Activated T-cell treated with anti-CD3 and anti-CD28 coated beads, Interleukin-2, amount 50 U/mL, for 72 hours (primary cell): ENCODE data around the gene CCSER1. TPM values are rescaled to one million over a fixed set of nuclear protein-coding genes. Genes with fewer than 3 reads are reported as not detected.

Experiments used
- ATAC-seq, 2 donors: fragments of 150-1000 bp; cut with Tn5 transposase; replicated peaks in 1 of 2; 2 replicates each; pipeline ENCODE4 v1.10.0; 2021; ENCODE audit warnings: moderate library complexity in 2 of 2, mild to moderate bottlenecking in 1 of 2
- DNase-seq, 2 donors: peaks; one replicate each; pipeline ENCODE4 v3.0.0; 2021 to 2022; ENCODE audit warnings: mixed read lengths in 1 of 2
- H3K27ac Mint-ChIP-seq: one replicate; pipeline ENCODE4 v1.8.0; 2022; ENCODE audit warnings: mild to moderate bottlenecking, moderate library complexity, mixed read lengths
- H3K27me3 Mint-ChIP-seq: one replicate; pipeline ENCODE4 v1.8.0; 2022; ENCODE audit warnings: low read depth, mixed read lengths
- H3K36me3 Mint-ChIP-seq, 2 donors: one replicate each; pipeline ENCODE4 v1.8.0; 2022; ENCODE audit warnings: mixed read lengths in 2 of 2, mild to moderate bottlenecking in 1 of 2; ENCODE audit not compliant: insufficient read depth in 2 of 2
- H3K4me1 Mint-ChIP-seq: one replicate; pipeline ENCODE4 v1.8.0; 2022; ENCODE audit warnings: low read depth, mixed read lengths
- H3K4me3 Mint-ChIP-seq, 2 donors: one replicate each; pipeline ENCODE4 v1.8.0; 2022; ENCODE audit warnings: mild to moderate bottlenecking in 2 of 2, mixed read lengths in 2 of 2, moderate library complexity in 2 of 2
- H3K9me3 Mint-ChIP-seq, 2 donors: one replicate each; pipeline ENCODE4 v1.8.0; 2022; ENCODE audit warnings: mixed read lengths in 2 of 2
- total RNA-seq, 2 donors: library from RNA; stranded (reverse); gene quantifications; one replicate each; pipeline ENCODE4 v1.2.3, GENCODE V29; 2022

CCSER1 gene
- total RNA-seq, 2 donors from 2014 or later = 0.09 TPM; not detected in 1

GRCh38 chr4:90185416-90185815 is 58.2 kb downstream of the CCSER1 start:
- ATAC-seq (no peak), DNase-seq (no peak)
- Mint-ChIP-seq H3K27me3 (peaks cover 9% of the 10 kb centered on the region), H3K27ac (no peak overlapping the region), H3K9me3 (peaks cover 0 to 2% of the 10 kb centered on the region in 2 donors), H3K36me3 (no peaks in the 10 kb centered on the region), H3K4me3 (no peak overlapping the region), H3K4me1 (no peaks in the 10 kb centered on the region)

GRCh38 chr4:90186229-90186628 is 59.0 kb downstream of the CCSER1 start:
- Mint-ChIP-seq H3K9me3 (peaks cover 0 to 2% of the 10 kb centered on the region in 2 donors), H3K4me1 (no peaks in the 10 kb centered on the region), H3K27ac (no peak overlapping the region), H3K4me3 (no peak overlapping the region), H3K36me3 (no peaks in the 10 kb centered on the region), H3K27me3 (peaks cover 6% of the 10 kb centered on the region)
- ATAC-seq (no peak), DNase-seq (no peak)

- Mint-ChIP-seq H3K4me1 (no peaks in the 10 kb centered on the region), H3K27me3 (no peaks in the 10 kb centered on the region), H3K36me3 (no peaks in the 10 kb centered on the region), H3K27ac (no peak overlapping the region), H3K4me3 (no peak overlapping the region), H3K9me3 (peaks cover 0 to 2% of the 10 kb centered on the region in 2 donors)
- ATAC-seq = no peak
- DNase-seq = no peak
These were observed 60.1 kb downstream of the CCSER1 start for GRCh38 chr4:90187148-90187884.

- no peaks in the 10 kb centered on the region for H3K27me3 Mint-ChIP-seq
- H3K9me3 Mint-ChIP-seq = peaks cover 0 to 2% of the 10 kb centered on the region in 2 donors
- no peak overlapping the region for H3K4me3 Mint-ChIP-seq
- no peak for ATAC-seq
- H3K4me1 Mint-ChIP-seq = no peaks in the 10 kb centered on the region
- DNase-seq = no peak
- no peaks in the 10 kb centered on the region for H3K36me3 Mint-ChIP-seq
- H3K27ac Mint-ChIP-seq = no peak overlapping the region
These were observed 62.0 kb downstream of the CCSER1 start for GRCh38 chr4:90189178-90189577.

- no peak for ATAC-seq
- Mint-ChIP-seq H3K4me3 (no peak overlapping the region), H3K27me3 (no peaks in the 10 kb centered on the region), H3K27ac (no peak overlapping the region), H3K36me3 (no peaks in the 10 kb centered on the region), H3K9me3 (peaks cover 0 to 2% of the 10 kb centered on the region in 2 donors), H3K4me1 (no peaks in the 10 kb centered on the region)
- DNase-seq = no peak
These were observed 62.8 kb downstream of the CCSER1 start for GRCh38 chr4:90189946-90190345.

GRCh38 chr4:90190525-90190924 is 63.3 kb downstream of the CCSER1 start:
- no peak overlapping the region for H3K4me3 Mint-ChIP-seq

GRCh38 chr4:90198086-90198847 is 71.1 kb downstream of the CCSER1 start:
- peaks cover 0 to 3% of the 10 kb centered on the region in 2 donors for H3K9me3 Mint-ChIP-seq
- H3K4me1 Mint-ChIP-seq = no peaks in the 10 kb centered on the region
- H3K27me3 Mint-ChIP-seq = no peaks in the 10 kb centered on the region
- H3K36me3 Mint-ChIP-seq = no peaks in the 10 kb centered on the region
- no peak overlapping the region for H3K4me3 Mint-ChIP-seq
- ATAC-seq (no peak), DNase-seq (no peak)
- H3K27ac Mint-ChIP-seq = no peak overlapping the region

More at GRCh38 chr4:90190525-90190924, 63.3 kb downstream of the CCSER1 start:
- H3K4me1 Mint-ChIP-seq = no peaks in the 10 kb centered on the region
- ATAC-seq (no peak), DNase-seq (no peak)
- no peaks in the 10 kb centered on the region for H3K27me3 Mint-ChIP-seq
- H3K36me3 Mint-ChIP-seq = no peaks in the 10 kb centered on the region
- peaks cover 0 to 2% of the 10 kb centered on the region in 2 donors for H3K9me3 Mint-ChIP-seq
- no peak overlapping the region for H3K27ac Mint-ChIP-seq

GRCh38 chr4:90207887-90208454 is 80.8 kb downstream of the CCSER1 start:
- Mint-ChIP-seq H3K36me3 (no peaks in the 10 kb centered on the region), H3K4me1 (no peaks in the 10 kb centered on the region), H3K9me3 (peaks cover 1 to 6% of the 10 kb centered on the region in 2 donors), H3K27me3 (no peaks in the 10 kb centered on the region), H3K4me3 (no peak overlapping the region), H3K27ac (no peak overlapping the region)
- ATAC-seq (no peak), DNase-seq (no peak)

- H3K27me3 Mint-ChIP-seq = no peaks in the 10 kb centered on the region
- no peak overlapping the region for H3K27ac Mint-ChIP-seq
- H3K4me1 Mint-ChIP-seq = no peaks in the 10 kb centered on the region
- DNase-seq (no peak), ATAC-seq (no peak)
- H3K36me3 Mint-ChIP-seq = no peaks in the 10 kb centered on the region
- no peak overlapping the region for H3K4me3 Mint-ChIP-seq
- H3K9me3 Mint-ChIP-seq = peaks cover 1 to 6% of the 10 kb centered on the region in 2 donors
These were observed 82.7 kb downstream of the CCSER1 start for GRCh38 chr4:90209922-90210321.

GRCh38 chr4:90211174-90211573 is 84.0 kb downstream of the CCSER1 start:
- no peak overlapping the region for H3K4me3 Mint-ChIP-seq

GRCh38 chr4:90215286-90215685 is 88.1 kb downstream of the CCSER1 start:
- no peaks in the 10 kb centered on the region for H3K36me3 Mint-ChIP-seq
- ATAC-seq (no peak), DNase-seq (no peak)
- H3K4me3 Mint-ChIP-seq = no peak overlapping the region
- no peaks in the 10 kb centered on the region for H3K9me3 Mint-ChIP-seq
- no peak overlapping the region for H3K27ac Mint-ChIP-seq
- no peaks in the 10 kb centered on the region for H3K27me3 Mint-ChIP-seq
- H3K4me1 Mint-ChIP-seq = no peaks in the 10 kb centered on the region

More at GRCh38 chr4:90211174-90211573, 84.0 kb downstream of the CCSER1 start:
- Mint-ChIP-seq H3K36me3 (no peaks in the 10 kb centered on the region), H3K27ac (no peak overlapping the region), H3K27me3 (no peaks in the 10 kb centered on the region), H3K9me3 (peaks cover 1 to 3% of the 10 kb centered on the region in 2 donors), H3K4me1 (no peaks in the 10 kb centered on the region)
- DNase-seq (no peak), ATAC-seq (no peak)

GRCh38 chr4:90219822-90220221 is 92.6 kb downstream of the CCSER1 start:
- Mint-ChIP-seq H3K4me3 (no peak overlapping the region), H3K4me1 (no peaks in the 10 kb centered on the region), H3K36me3 (no peaks in the 10 kb centered on the region), H3K27me3 (no peaks in the 10 kb centered on the region), H3K9me3 (no peaks in the 10 kb centered on the region), H3K27ac (no peak overlapping the region)
- DNase-seq (no peak), ATAC-seq (no peak)

GRCh38 chr4:90220459-90220858 is 93.3 kb downstream of the CCSER1 start:
- Mint-ChIP-seq H3K4me3 (no peak overlapping the region), H3K36me3 (no peaks in the 10 kb centered on the region), H3K9me3 (no peaks in the 10 kb centered on the region), H3K4me1 (no peaks in the 10 kb centered on the region), H3K27ac (no peak overlapping the region), H3K27me3 (no peaks in the 10 kb centered on the region)
- ATAC-seq (no peak), DNase-seq (no peak)
